HG03060 (cell line): ENCODE measurements around the gene CMPK2.
"Not testable (repeated sequence)": the region's sequence is repeated elsewhere in the genome, so short reads cannot be mapped to it uniquely, and the experiment has no call there.

Source experiments
- ATAC-seq: cut with Tn5 transposase; IDR thresholded peaks from one replicate; pipeline ENCODE4 v1.9.1; 2021; ENCODE audit warnings: low read depth, moderate number of reproducible peaks; ENCODE audit not compliant: unreplicated experiment

Gene CMPK2

GRCh38 chr2:6865346-6866274 lies at the start of gene CMPK2:
CMPK2 (minus strand) TSS chr2:6865907; CDS start chr2:6865696, 211 bp downstream.
- peak; percentile 47 for ATAC-seq

GRCh38 chr2:6915399-6915798 lies 49.7 kb upstream of the CMPK2 start:
- ATAC-seq: no peak

- no peak for ATAC-seq
These were observed 49.1 kb upstream of the CMPK2 start for GRCh38 chr2:6914828-6915227.

- no peak for ATAC-seq
These were observed 47.9 kb upstream of the CMPK2 start for GRCh38 chr2:6913415-6914157.

GRCh38 chr2:6911721-6912120 lies 46.0 kb upstream of the CMPK2 start:
- ATAC-seq: no peak

GRCh38 chr2:6909431-6910385 lies 44.0 kb upstream of the CMPK2 start:
- ATAC-seq: peak; percentile 97

GRCh38 chr2:6908291-6908690 lies 42.6 kb upstream of the CMPK2 start:
- no peak for ATAC-seq

- no peak for ATAC-seq
These were observed 40.5 kb upstream of the CMPK2 start for GRCh38 chr2:6906165-6906741.

- ATAC-seq: no peak
These were observed 40.0 kb upstream of the CMPK2 start for GRCh38 chr2:6905668-6906067.

GRCh38 chr2:6902581-6902980 lies 36.9 kb upstream of the CMPK2 start:
- ATAC-seq: not testable (repeated sequence)

- ATAC-seq: no peak
These were observed 31.4 kb upstream of the CMPK2 start for GRCh38 chr2:6896930-6897759.

- ATAC-seq: no peak
These were observed 28.3 kb upstream of the CMPK2 start for GRCh38 chr2:6893876-6894482.

- ATAC-seq: no peak
These were observed 23.0 kb upstream of the CMPK2 start for GRCh38 chr2:6888724-6889123.

GRCh38 chr2:6887751-6888192 lies 22.1 kb upstream of the CMPK2 start:
- no peak for ATAC-seq

GRCh38 chr2:6885968-6886367 lies 20.3 kb upstream of the CMPK2 start:
- ATAC-seq: no peak

GRCh38 chr2:6885551-6885950 lies 19.8 kb upstream of the CMPK2 start:
- no peak for ATAC-seq

GRCh38 chr2:6883448-6884122 lies 17.9 kb upstream of the CMPK2 start:
- no peak for ATAC-seq

- ATAC-seq: no peak
These were observed 15.8 kb upstream of the CMPK2 start for GRCh38 chr2:6881516-6881915.
